HEK293 (cell line): ENCODE results near the gene AFDN.

ENCODE experiments used
- CTCF ChIP-seq: fragments of 450-650 bp; formaldehyde crosslinking; IDR thresholded peaks from 2 replicates; pipeline ENCODE4 v1.5.1; 2016; ENCODE audit warnings: missing biosample characterization, missing genetic modification characterization
- MYNN ChIP-seq: fragments of 450-650 bp; formaldehyde crosslinking; IDR thresholded peaks from 2 replicates; pipeline ENCODE4 v1.5.1; 2016; ENCODE audit warnings: missing biosample characterization, missing genetic modification characterization, borderline replicate concordance
- SALL2 ChIP-seq: fragments of 450-650 bp; formaldehyde crosslinking; IDR thresholded peaks from 2 replicates; pipeline ENCODE4 v1.5.0; 2017; ENCODE audit warnings: missing biosample characterization, mild to moderate bottlenecking, missing genetic modification characterization, borderline replicate concordance
- ZNF560 ChIP-seq: fragments of 450-650 bp; formaldehyde crosslinking; IDR thresholded peaks from 2 replicates; pipeline ENCODE4 v1.5.1; 2017; ENCODE audit warnings: missing biosample characterization, missing genetic modification characterization, borderline replicate concordance
- ZNF596 ChIP-seq: fragments of 450-650 bp; IDR thresholded peaks from 2 replicates; pipeline ENCODE4 v1.5.0; 2018; ENCODE audit warnings: missing biosample characterization, mild to moderate bottlenecking, missing genetic modification characterization, moderate library complexity
- ZNF624 ChIP-seq: fragments of 450-650 bp; formaldehyde crosslinking; IDR thresholded peaks from 2 replicates; pipeline ENCODE4 v1.5.1; 2017; ENCODE audit warnings: missing biosample characterization, missing genetic modification characterization
- ZNF785 ChIP-seq: fragments of 450-650 bp; formaldehyde crosslinking; IDR thresholded peaks from 2 replicates; pipeline ENCODE4 v1.5.1; 2016; ENCODE audit warnings: missing biosample characterization, missing genetic modification characterization
- ZNF792 ChIP-seq: fragments of 450-650 bp; formaldehyde crosslinking; IDR thresholded peaks from 2 replicates; pipeline ENCODE4 v1.5.1; 2016; ENCODE audit warnings: missing biosample characterization, missing genetic modification characterization
- TF ChIP-seq, protein P1 (sequence below): fragments of 450-650 bp; formaldehyde crosslinking; IDR thresholded peaks from 2 replicates; pipeline ENCODE4 v1.5.1; 2017; ENCODE audit warnings: missing biosample characterization, missing genetic modification characterization

DNA sequence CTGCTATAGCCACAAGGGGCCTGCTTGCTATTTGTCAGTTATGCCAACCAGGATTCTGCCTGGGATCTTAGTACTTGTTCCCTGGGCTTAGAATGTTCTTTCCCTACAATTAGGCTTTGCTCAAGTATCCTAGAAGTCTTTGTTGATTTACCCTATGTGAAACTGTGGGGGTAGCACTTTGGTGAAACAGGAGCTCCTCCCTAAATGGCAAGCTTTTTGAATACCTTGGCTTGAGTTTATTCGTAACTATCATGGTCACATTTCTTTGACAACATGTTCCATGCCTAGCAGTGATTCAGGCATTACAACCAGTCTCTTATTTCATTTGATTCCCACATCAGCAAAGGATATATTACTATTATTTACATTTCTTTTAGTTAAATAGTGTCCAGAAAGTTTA, 21.2 kb downstream of the AFDN start:
- no peak for TF ChIP-seq ZNF792 (tag by site-specific recombination)
- TF ChIP-seq, protein P1, sequence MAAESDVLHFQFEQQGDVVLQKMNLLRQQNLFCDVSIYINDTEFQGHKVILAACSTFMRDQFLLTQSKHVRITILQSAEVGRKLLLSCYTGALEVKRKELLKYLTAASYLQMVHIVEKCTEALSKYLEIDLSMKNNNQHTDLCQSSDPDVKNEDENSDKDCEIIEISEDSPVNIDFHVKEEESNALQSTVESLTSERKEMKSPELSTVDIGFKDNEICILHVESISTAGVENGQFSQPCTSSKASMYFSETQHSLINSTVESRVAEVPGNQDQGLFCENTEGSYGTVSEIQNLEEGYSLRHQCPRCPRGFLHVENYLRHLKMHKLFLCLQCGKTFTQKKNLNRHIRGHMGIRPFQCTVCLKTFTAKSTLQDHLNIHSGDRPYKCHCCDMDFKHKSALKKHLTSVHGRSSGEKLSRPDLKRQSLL (tag by site-specific recombination): no peak
- no peak for TF ChIP-seq SALL2
- TF ChIP-seq ZNF560 (tag by site-specific recombination): no peak
- TF ChIP-seq ZNF624 (tag by site-specific recombination): no peak
- TF ChIP-seq MYNN (tag by site-specific recombination): no peak
- TF ChIP-seq ZNF596 (tag by site-specific recombination): no peak
- TF ChIP-seq CTCF (tag by site-specific recombination): no peak
- TF ChIP-seq ZNF785 (tag by site-specific recombination): no peak
